HEK293 (cell line): Measurements from ENCODE around the gene MTFMT.

Source experiments
- GLIS2 ChIP-seq: fragments of 450-650 bp; formaldehyde crosslinking; IDR thresholded peaks from 2 replicates; pipeline ENCODE4 v1.5.1; 2016; ENCODE audit warnings: missing biosample characterization, missing genetic modification characterization
- ZBTB17 ChIP-seq: fragments of 450-650 bp; formaldehyde crosslinking; IDR thresholded peaks from 2 replicates; pipeline ENCODE4 v1.5.1; 2016; ENCODE audit warnings: missing biosample characterization, missing genetic modification characterization
- ZEB2 ChIP-seq: fragments of 450-650 bp; formaldehyde crosslinking; IDR thresholded peaks from 2 replicates; pipeline ENCODE4 v1.5.1; 2016; ENCODE audit warnings: missing biosample characterization, missing genetic modification characterization
- ZNF10 ChIP-seq: fragments of 450-650 bp; formaldehyde crosslinking; IDR thresholded peaks from 2 replicates; pipeline ENCODE4 v1.5.1; 2017; ENCODE audit warnings: missing biosample characterization, missing genetic modification characterization
- ZNF248 ChIP-seq: fragments of 450-650 bp; formaldehyde crosslinking; IDR thresholded peaks from 2 replicates; pipeline ENCODE4 v1.5.1; 2017; ENCODE audit warnings: missing biosample characterization, missing genetic modification characterization
- ZNF311 ChIP-seq: fragments of 450-650 bp; formaldehyde crosslinking; IDR thresholded peaks from 2 replicates; pipeline ENCODE4 v1.5.1; 2017; ENCODE audit warnings: missing biosample characterization, missing genetic modification characterization, borderline replicate concordance
- ZNF404 ChIP-seq: fragments of 450-650 bp; formaldehyde crosslinking; IDR thresholded peaks from 2 replicates; pipeline ENCODE4 v1.5.1; 2017; ENCODE audit warnings: missing biosample characterization, missing genetic modification characterization
- ZNF558 ChIP-seq: fragments of 450-650 bp; formaldehyde crosslinking; IDR thresholded peaks from 2 replicates; pipeline ENCODE4 v1.5.1; 2016; ENCODE audit warnings: missing biosample characterization, missing genetic modification characterization
- TF ChIP-seq, protein P1 (sequence below): fragments of 450-650 bp; formaldehyde crosslinking; IDR thresholded peaks from 2 replicates; pipeline ENCODE4 v1.5.1; 2016; ENCODE audit warnings: missing biosample characterization, missing genetic modification characterization
- TF ChIP-seq, protein P2 (sequence below): fragments of 450-650 bp; formaldehyde crosslinking; IDR thresholded peaks from 2 replicates; pipeline ENCODE4 v1.5.1; 2016; ENCODE audit warnings: missing biosample characterization, missing genetic modification characterization
- TF ChIP-seq, protein P3 (sequence below): fragments of 450-650 bp; formaldehyde crosslinking; conservative IDR thresholded peaks from 2 replicates; pipeline ENCODE4 v1.5.1; 2016; ENCODE audit warnings: low read depth, missing biosample characterization, missing genetic modification characterization
- TF ChIP-seq, protein P4 (sequence below): fragments of 450-650 bp; formaldehyde crosslinking; IDR thresholded peaks from 2 replicates; pipeline ENCODE4 v1.5.1; 2017; ENCODE audit warnings: missing biosample characterization, missing genetic modification characterization
- TF ChIP-seq, protein P5 (sequence below): fragments of 450-650 bp; formaldehyde crosslinking; IDR thresholded peaks from 2 replicates; pipeline ENCODE4 v1.5.1; 2016; ENCODE audit warnings: missing biosample characterization, missing genetic modification characterization
- TF ChIP-seq, protein P6 (sequence below): fragments of 450-650 bp; formaldehyde crosslinking; IDR thresholded peaks from 2 replicates; pipeline ENCODE4 v1.5.1; 2016; ENCODE audit warnings: missing biosample characterization, missing genetic modification characterization

DNA sequence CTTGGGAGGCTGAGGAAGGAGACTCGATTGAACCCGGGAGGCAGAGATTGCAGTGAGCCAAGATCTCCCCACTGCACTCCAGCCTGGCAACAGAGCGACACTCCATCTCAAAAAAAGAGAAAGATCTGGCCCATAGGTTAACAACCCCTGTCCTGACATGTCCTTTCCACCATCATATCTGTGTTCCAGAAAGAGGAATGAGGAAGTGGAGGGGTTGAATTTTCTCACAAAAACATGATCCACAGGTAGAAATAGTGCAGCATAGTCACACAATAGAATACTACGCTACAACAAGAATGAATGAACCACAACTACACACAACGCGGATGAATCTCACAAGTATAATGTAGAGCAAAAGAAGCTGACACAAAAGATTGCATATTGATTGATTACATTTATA lies 11.0 kb upstream of the MTFMT start:
- TF ChIP-seq, protein P1, sequence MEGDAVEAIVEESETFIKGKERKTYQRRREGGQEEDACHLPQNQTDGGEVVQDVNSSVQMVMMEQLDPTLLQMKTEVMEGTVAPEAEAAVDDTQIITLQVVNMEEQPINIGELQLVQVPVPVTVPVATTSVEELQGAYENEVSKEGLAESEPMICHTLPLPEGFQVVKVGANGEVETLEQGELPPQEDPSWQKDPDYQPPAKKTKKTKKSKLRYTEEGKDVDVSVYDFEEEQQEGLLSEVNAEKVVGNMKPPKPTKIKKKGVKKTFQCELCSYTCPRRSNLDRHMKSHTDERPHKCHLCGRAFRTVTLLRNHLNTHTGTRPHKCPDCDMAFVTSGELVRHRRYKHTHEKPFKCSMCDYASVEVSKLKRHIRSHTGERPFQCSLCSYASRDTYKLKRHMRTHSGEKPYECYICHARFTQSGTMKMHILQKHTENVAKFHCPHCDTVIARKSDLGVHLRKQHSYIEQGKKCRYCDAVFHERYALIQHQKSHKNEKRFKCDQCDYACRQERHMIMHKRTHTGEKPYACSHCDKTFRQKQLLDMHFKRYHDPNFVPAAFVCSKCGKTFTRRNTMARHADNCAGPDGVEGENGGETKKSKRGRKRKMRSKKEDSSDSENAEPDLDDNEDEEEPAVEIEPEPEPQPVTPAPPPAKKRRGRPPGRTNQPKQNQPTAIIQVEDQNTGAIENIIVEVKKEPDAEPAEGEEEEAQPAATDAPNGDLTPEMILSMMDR (tag by site-specific recombination) = no peak
- TF ChIP-seq GLIS2 (tag by site-specific recombination) (no peak), ZNF311 (tag by site-specific recombination) (no peak), ZNF248 (no peak), ZEB2 (tag by site-specific recombination) (no peak), ZNF10 (no peak), ZNF404 (no peak), ZBTB17 (tag by site-specific recombination) (no peak), ZNF558 (tag by site-specific recombination) (no peak)
- TF ChIP-seq, protein P2, sequence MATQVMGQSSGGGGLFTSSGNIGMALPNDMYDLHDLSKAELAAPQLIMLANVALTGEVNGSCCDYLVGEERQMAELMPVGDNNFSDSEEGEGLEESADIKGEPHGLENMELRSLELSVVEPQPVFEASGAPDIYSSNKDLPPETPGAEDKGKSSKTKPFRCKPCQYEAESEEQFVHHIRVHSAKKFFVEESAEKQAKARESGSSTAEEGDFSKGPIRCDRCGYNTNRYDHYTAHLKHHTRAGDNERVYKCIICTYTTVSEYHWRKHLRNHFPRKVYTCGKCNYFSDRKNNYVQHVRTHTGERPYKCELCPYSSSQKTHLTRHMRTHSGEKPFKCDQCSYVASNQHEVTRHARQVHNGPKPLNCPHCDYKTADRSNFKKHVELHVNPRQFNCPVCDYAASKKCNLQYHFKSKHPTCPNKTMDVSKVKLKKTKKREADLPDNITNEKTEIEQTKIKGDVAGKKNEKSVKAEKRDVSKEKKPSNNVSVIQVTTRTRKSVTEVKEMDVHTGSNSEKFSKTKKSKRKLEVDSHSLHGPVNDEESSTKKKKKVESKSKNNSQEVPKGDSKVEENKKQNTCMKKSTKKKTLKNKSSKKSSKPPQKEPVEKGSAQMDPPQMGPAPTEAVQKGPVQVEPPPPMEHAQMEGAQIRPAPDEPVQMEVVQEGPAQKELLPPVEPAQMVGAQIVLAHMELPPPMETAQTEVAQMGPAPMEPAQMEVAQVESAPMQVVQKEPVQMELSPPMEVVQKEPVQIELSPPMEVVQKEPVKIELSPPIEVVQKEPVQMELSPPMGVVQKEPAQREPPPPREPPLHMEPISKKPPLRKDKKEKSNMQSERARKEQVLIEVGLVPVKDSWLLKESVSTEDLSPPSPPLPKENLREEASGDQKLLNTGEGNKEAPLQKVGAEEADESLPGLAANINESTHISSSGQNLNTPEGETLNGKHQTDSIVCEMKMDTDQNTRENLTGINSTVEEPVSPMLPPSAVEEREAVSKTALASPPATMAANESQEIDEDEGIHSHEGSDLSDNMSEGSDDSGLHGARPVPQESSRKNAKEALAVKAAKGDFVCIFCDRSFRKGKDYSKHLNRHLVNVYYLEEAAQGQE = no peak
- TF ChIP-seq, protein P3, sequence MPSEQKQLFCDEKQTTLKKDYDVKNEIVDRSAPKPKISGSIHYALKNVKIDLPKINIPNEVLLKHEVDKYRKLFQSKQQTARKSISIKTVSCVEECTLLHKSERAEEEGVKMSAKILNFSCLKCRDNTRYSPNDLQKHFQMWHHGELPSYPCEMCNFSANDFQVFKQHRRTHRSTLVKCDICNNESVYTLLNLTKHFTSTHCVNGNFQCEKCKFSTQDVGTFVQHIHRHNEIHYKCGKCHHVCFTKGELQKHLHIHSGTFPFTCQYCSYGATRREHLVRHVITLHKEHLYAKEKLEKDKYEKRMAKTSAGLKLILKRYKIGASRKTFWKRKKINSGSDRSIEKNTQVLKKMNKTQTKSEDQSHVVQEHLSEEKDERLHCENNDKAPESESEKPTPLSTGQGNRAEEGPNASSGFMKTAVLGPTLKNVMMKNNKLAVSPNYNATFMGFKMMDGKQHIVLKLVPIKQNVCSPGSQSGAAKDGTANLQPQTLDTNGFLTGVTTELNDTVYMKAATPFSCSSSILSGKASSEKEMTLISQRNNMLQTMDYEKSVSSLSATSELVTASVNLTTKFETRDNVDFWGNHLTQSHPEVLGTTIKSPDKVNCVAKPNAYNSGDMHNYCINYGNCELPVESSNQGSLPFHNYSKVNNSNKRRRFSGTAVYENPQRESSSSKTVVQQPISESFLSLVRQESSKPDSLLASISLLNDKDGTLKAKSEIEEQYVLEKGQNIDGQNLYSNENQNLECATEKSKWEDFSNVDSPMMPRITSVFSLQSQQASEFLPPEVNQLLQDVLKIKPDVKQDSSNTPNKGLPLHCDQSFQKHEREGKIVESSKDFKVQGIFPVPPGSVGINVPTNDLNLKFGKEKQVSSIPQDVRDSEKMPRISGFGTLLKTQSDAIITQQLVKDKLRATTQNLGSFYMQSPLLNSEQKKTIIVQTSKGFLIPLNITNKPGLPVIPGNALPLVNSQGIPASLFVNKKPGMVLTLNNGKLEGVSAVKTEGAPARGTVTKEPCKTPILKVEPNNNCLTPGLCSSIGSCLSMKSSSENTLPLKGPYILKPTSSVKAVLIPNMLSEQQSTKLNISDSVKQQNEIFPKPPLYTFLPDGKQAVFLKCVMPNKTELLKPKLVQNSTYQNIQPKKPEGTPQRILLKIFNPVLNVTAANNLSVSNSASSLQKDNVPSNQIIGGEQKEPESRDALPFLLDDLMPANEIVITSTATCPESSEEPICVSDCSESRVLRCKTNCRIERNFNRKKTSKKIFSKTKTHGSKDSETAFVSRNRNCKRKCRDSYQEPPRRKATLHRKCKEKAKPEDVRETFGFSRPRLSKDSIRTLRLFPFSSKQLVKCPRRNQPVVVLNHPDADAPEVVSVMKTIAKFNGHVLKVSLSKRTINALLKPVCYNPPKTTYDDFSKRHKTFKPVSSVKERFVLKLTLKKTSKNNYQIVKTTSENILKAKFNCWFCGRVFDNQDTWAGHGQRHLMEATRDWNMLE = no peak
- TF ChIP-seq, protein P4, sequence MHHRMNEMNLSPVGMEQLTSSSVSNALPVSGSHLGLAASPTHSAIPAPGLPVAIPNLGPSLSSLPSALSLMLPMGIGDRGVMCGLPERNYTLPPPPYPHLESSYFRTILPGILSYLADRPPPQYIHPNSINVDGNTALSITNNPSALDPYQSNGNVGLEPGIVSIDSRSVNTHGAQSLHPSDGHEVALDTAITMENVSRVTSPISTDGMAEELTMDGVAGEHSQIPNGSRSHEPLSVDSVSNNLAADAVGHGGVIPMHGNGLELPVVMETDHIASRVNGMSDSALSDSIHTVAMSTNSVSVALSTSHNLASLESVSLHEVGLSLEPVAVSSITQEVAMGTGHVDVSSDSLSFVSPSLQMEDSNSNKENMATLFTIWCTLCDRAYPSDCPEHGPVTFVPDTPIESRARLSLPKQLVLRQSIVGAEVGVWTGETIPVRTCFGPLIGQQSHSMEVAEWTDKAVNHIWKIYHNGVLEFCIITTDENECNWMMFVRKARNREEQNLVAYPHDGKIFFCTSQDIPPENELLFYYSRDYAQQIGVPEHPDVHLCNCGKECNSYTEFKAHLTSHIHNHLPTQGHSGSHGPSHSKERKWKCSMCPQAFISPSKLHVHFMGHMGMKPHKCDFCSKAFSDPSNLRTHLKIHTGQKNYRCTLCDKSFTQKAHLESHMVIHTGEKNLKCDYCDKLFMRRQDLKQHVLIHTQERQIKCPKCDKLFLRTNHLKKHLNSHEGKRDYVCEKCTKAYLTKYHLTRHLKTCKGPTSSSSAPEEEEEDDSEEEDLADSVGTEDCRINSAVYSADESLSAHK (tag by site-specific recombination) = no peak
- TF ChIP-seq, protein P5, sequence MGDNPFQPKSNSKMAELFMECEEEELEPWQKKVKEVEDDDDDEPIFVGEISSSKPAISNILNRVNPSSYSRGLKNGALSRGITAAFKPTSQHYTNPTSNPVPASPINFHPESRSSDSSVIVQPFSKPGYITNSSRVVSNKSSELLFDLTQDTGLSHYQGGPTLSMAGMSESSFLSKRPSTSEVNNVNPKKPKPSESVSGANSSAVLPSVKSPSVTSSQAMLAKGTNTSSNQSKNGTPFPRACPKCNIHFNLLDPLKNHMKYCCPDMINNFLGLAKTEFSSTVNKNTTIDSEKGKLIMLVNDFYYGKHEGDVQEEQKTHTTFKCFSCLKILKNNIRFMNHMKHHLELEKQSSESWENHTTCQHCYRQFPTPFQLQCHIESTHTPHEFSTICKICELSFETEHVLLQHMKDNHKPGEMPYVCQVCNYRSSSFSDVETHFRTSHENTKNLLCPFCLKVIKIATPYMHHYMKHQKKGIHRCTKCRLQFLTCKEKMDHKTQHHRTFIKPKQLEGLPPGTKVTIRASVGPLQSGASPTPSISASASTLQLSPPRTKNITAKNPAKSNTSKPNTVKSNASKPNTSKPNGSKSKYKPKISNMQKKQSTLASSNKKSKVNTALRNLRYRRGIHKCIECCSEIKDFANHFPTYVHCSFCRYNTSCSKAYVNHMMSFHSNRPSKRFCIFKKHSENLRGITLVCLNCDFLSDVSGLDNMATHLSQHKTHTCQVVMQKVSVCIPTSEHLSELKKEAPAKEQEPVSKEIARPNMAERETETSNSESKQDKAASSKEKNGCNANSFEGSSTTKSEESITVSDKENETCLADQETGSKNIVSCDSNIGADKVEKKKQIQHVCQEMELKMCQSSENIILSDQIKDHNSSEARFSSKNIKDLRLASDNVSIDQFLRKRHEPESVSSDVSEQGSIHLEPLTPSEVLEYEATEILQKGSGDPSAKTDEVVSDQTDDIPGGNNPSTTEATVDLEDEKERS (tag by site-specific recombination) = no peak
- TF ChIP-seq, protein P6, sequence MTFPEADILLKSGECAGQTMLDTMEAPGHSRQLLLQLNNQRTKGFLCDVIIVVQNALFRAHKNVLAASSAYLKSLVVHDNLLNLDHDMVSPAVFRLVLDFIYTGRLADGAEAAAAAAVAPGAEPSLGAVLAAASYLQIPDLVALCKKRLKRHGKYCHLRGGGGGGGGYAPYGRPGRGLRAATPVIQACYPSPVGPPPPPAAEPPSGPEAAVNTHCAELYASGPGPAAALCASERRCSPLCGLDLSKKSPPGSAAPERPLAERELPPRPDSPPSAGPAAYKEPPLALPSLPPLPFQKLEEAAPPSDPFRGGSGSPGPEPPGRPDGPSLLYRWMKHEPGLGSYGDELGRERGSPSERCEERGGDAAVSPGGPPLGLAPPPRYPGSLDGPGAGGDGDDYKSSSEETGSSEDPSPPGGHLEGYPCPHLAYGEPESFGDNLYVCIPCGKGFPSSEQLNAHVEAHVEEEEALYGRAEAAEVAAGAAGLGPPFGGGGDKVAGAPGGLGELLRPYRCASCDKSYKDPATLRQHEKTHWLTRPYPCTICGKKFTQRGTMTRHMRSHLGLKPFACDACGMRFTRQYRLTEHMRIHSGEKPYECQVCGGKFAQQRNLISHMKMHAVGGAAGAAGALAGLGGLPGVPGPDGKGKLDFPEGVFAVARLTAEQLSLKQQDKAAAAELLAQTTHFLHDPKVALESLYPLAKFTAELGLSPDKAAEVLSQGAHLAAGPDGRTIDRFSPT (tag by site-specific recombination) = no peak
